NCI-H226 (cell line): ENCODE results near the gene KCTD5.

Experiments
- DNase-seq: peaks from one replicate; pipeline ENCODE4 v3.0.0-alpha.2; 2015

KCTD5 gene

GRCh38 chr16:2734844-2735515, 52.7 kb downstream of the KCTD5 start:
- no peak for DNase-seq

GRCh38 chr16:2736476-2737237, 54.3 kb downstream of the KCTD5 start:
- no peak for DNase-seq

GRCh38 chr16:2737238-2737605, 54.9 kb downstream of the KCTD5 start:
- no peak for DNase-seq

- DNase-seq = no peak
These were observed 55.6 kb downstream of the KCTD5 start for GRCh38 chr16:2737895-2738418.

- no peak for DNase-seq
These were observed 56.3 kb downstream of the KCTD5 start for GRCh38 chr16:2738615-2739014.

GRCh38 chr16:2739625-2740430, 57.5 kb downstream of the KCTD5 start:
- DNase-seq = no peak

- no peak for DNase-seq
These were observed 58.2 kb downstream of the KCTD5 start for GRCh38 chr16:2740476-2740875.

GRCh38 chr16:2741168-2741567, 58.8 kb downstream of the KCTD5 start:
- no peak for DNase-seq

- no peak for DNase-seq
These were observed 60.1 kb downstream of the KCTD5 start for GRCh38 chr16:2742323-2743006.

GRCh38 chr16:2743007-2743810, 60.9 kb downstream of the KCTD5 start:
- DNase-seq = no peak

GRCh38 chr16:2744711-2745110, 62.4 kb downstream of the KCTD5 start:
- DNase-seq = no peak

GRCh38 chr16:2745116-2745890, 63.0 kb downstream of the KCTD5 start:
- DNase-seq = no peak

GRCh38 chr16:2745961-2746360, 63.6 kb downstream of the KCTD5 start:
- no peak for DNase-seq

- no peak for DNase-seq
These were observed 66.6 kb downstream of the KCTD5 start for GRCh38 chr16:2748757-2749455.

- DNase-seq = no peak
These were observed 67.2 kb downstream of the KCTD5 start for GRCh38 chr16:2749476-2749875.

GRCh38 chr16:2749936-2750335, 67.6 kb downstream of the KCTD5 start:
- no peak for DNase-seq

- no peak for DNase-seq
These were observed 69.3 kb downstream of the KCTD5 start for GRCh38 chr16:2751577-2752034.

- DNase-seq = peak; percentile 96
These were observed 69.9 kb downstream of the KCTD5 start, which contains the start of gene SRRM2 for GRCh38 chr16:2752035-2752849. SRRM2 (plus strand) TSS chr16:2752638; CDS start chr16:2756365, 3,727 bp downstream.
